Measurements from ENCODE around the gene ALLC.

GRCh38 chr2:3679180-3679579 is 21.2 kb downstream of the ALLC start:
- TF ChIP-seq CTCF (conservative IDR thresholded peaks at IDR 0.05; ENCODE audit: low read length) (no peak), EZH2phosphoT487 (IDR thresholded peaks at IDR 0.05; ENCODE audit: borderline replicate concordance) (no peak)

Data from Loucy (cell line).